ENCODE results near the gene ZNF12. TPM values are rescaled to one million over a fixed set of nuclear protein-coding genes. Genes with fewer than 3 reads are reported as not detected.

The ZNF12 gene
- total RNA-seq, 1 experiment from 2014 or later, result 32.4 TPM

DNA sequence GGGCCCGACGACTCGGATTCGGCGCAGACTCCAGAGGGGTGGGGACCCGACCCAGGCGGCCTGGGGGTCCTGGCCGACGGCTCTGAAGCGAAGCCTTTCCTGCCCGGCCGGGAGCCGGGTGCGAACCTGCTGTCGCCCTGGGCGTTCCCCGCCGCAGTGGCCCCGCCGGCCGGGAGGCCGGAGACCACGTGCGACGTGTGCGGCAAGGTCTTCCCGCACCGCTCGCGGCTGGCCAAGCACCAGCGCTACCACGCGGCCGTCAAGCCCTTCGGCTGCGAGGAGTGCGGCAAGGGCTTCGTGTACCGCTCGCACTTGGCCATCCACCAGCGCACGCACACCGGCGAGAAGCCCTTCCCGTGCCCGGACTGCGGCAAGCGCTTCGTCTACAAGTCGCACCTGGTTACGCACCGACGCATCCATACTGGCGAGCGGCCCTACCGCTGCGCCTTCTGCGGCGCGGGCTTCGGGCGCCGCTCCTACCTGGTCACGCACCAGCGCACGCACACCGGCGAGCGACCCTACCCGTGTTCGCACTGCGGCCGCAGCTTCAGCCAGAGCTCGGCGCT, 54.2 kb downstream of the ZNF12 start:
- BruUV-seq (replicated peaks), result no TSS peak
- H3K27ac Mint-ChIP-seq (ENCODE audit: unreplicated experiment), result peak overlapping the region; percentile 64
- TF ChIP-seq, protein P1, sequence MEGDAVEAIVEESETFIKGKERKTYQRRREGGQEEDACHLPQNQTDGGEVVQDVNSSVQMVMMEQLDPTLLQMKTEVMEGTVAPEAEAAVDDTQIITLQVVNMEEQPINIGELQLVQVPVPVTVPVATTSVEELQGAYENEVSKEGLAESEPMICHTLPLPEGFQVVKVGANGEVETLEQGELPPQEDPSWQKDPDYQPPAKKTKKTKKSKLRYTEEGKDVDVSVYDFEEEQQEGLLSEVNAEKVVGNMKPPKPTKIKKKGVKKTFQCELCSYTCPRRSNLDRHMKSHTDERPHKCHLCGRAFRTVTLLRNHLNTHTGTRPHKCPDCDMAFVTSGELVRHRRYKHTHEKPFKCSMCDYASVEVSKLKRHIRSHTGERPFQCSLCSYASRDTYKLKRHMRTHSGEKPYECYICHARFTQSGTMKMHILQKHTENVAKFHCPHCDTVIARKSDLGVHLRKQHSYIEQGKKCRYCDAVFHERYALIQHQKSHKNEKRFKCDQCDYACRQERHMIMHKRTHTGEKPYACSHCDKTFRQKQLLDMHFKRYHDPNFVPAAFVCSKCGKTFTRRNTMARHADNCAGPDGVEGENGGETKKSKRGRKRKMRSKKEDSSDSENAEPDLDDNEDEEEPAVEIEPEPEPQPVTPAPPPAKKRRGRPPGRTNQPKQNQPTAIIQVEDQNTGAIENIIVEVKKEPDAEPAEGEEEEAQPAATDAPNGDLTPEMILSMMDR (IDR thresholded peaks at IDR 0.05; ENCODE audit: unreplicated experiment), result no peak
- no peaks in the 10 kb centered on the region for H3K4me1 Mint-ChIP-seq (ENCODE audit: low read depth, unreplicated experiment)
- intact Hi-C loops (cut with micrococcal nuclease; ENCODE audit: unreplicated experiment), result no loop called here
- no peak overlapping the region for H3K4me3 Mint-ChIP-seq (ENCODE audit: low read depth, unreplicated experiment)
- CTCF ChIA-PET, result no interaction called here
- peaks cover 10% of the 10 kb centered on the region for H3K9me3 Mint-ChIP-seq (ENCODE audit: low read depth, unreplicated experiment)
- DNase-seq, result no peak
- no peaks in the 10 kb centered on the region for H3K27me3 Mint-ChIP-seq (ENCODE audit: unreplicated experiment)
- H3K36me3 Mint-ChIP-seq (ENCODE audit: insufficient read depth, unreplicated experiment), result peaks cover 87% of the 10 kb centered on the region

DNA sequence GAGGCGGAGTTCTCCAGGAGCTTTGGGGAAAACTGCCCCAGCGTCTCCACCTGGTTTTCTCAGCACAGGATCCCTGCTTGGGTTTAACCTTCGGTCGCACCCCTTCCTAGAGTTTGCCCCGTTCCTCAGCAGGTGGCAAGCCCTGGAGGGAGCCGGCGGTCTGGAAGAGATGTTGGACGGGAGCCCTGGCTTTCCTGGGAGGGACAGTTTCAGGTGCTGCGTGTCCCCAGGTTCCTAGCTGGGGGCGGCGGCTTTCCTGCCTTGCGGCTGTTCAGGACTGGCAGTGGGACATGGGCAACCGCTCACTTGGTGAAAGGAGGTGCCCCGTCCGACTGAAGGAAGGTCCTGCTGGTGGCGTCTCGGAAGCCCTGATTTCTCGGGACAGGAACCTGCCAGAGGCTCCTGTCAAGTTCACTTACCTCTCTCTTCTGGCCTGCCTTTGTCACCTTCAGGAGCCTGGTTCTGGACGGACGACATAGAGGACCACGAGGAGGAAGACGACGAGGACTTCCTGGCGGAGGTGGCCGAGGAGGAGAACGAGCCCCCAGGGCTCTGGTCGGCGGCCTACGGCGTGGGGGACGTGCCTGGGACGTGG, 54.8 kb downstream of the ZNF12 start:
- TF ChIP-seq, protein P1 (IDR thresholded peaks at IDR 0.05; ENCODE audit: unreplicated experiment), result no peak
- intact Hi-C loops (cut with micrococcal nuclease; ENCODE audit: unreplicated experiment), result no loop called here
- CTCF ChIA-PET, result no interaction called here
- no peak for DNase-seq
- H3K9me3 Mint-ChIP-seq (ENCODE audit: low read depth, unreplicated experiment), result peaks cover 10% of the 10 kb centered on the region
- H3K4me1 Mint-ChIP-seq (ENCODE audit: low read depth, unreplicated experiment), result no peaks in the 10 kb centered on the region
- no peaks in the 10 kb centered on the region for H3K27me3 Mint-ChIP-seq (ENCODE audit: unreplicated experiment)
- H3K36me3 Mint-ChIP-seq (ENCODE audit: insufficient read depth, unreplicated experiment), result peaks cover 93% of the 10 kb centered on the region
- BruUV-seq (replicated peaks), result no TSS peak
- H3K27ac Mint-ChIP-seq (ENCODE audit: unreplicated experiment), result peak overlapping the region; percentile 64
- H3K4me3 Mint-ChIP-seq (ENCODE audit: low read depth, unreplicated experiment), result no peak overlapping the region

GRCh38 chr7:6650521-6651011, 56.2 kb downstream of the ZNF12 start:
- H3K9me3 Mint-ChIP-seq (ENCODE audit: low read depth, unreplicated experiment), result peaks cover 10% of the 10 kb centered on the region
- peaks cover 97% of the 10 kb centered on the region for H3K36me3 Mint-ChIP-seq (ENCODE audit: insufficient read depth, unreplicated experiment)
- CTCF ChIA-PET, result no interaction called here
- H3K27me3 Mint-ChIP-seq (ENCODE audit: unreplicated experiment), result no peaks in the 10 kb centered on the region
- no peak for DNase-seq
- TF ChIP-seq, protein P1 (IDR thresholded peaks at IDR 0.05; ENCODE audit: unreplicated experiment), result no peak
- H3K27ac Mint-ChIP-seq (ENCODE audit: unreplicated experiment), result peak overlapping the region; percentile 92
- no peak overlapping the region for H3K4me3 Mint-ChIP-seq (ENCODE audit: low read depth, unreplicated experiment)
- no TSS peak for BruUV-seq (replicated peaks)
- intact Hi-C loops (cut with micrococcal nuclease; ENCODE audit: unreplicated experiment), result no loop called here
- no peaks in the 10 kb centered on the region for H3K4me1 Mint-ChIP-seq (ENCODE audit: low read depth, unreplicated experiment)

DNA sequence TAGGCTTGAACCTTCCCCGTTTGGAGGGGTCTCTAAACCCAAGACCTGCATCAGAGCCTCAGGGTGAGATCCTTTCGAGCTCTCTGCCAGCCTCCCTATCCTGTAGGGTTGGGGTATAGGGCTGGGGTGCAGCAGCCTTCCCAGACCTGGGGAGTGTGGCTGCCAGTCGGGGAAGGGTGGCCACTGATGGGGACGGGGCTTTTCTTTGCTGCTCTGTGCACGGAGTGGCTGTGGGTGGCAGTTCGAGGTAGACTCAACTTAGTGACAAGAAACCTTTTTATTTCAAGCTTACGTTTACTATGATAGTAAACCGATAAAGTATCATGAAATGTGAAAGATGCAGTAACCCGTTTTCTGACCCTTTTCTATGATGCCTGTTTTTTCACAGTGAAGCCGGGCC, 56.7 kb downstream of the ZNF12 start:
- no TSS peak for BruUV-seq (replicated peaks)
- H3K36me3 Mint-ChIP-seq (ENCODE audit: insufficient read depth, unreplicated experiment), result peaks cover 97% of the 10 kb centered on the region
- H3K4me3 Mint-ChIP-seq (ENCODE audit: low read depth, unreplicated experiment), result no peak overlapping the region
- no peak overlapping the region for H3K27ac Mint-ChIP-seq (ENCODE audit: unreplicated experiment)
- no peaks in the 10 kb centered on the region for H3K27me3 Mint-ChIP-seq (ENCODE audit: unreplicated experiment)
- no peak for DNase-seq
- CTCF ChIA-PET, result no interaction called here
- intact Hi-C loops (cut with micrococcal nuclease; ENCODE audit: unreplicated experiment), result no loop called here
- no peaks in the 10 kb centered on the region for H3K4me1 Mint-ChIP-seq (ENCODE audit: low read depth, unreplicated experiment)
- TF ChIP-seq, protein P1 (IDR thresholded peaks at IDR 0.05; ENCODE audit: unreplicated experiment), result no peak
- H3K9me3 Mint-ChIP-seq (ENCODE audit: low read depth, unreplicated experiment), result peaks cover 8% of the 10 kb centered on the region

Measured in Calu3 (cell line).